Measurements from ENCODE around the gene RNF207. TPM values are rescaled to one million over a fixed set of nuclear protein-coding genes. Genes with fewer than 3 reads are reported as not detected.

RNF207 gene
- polyA plus RNA-seq, 1 of the 3 experiments (the other 2 are of a cell fraction) = 25.4 TPM

- Histone ChIP-seq H3K27me3 (ENCODE audit: insufficient read depth) (no peaks in the 10 kb centered on the region), H3K79me2 (ENCODE audit: insufficient read depth) (no peaks in the 10 kb centered on the region), H3K4me3 (ENCODE audit: low read depth in 2 of 2, low read length in 1 of 2) (no peak overlapping the region), H3K4me2 (no peak overlapping the region), H3K27ac (ENCODE audit: low read depth in 2 of 2, low read length in 1 of 2) (no peak overlapping the region), H3K36me3 (replicated peaks in 1 of 2; ENCODE audit: control insufficient read depth in 1 of 2, insufficient read depth in 2 of 2, low read length in 1 of 2) (no peaks in the 10 kb centered on the region), H3K4me1 (ENCODE audit: control insufficient read depth in 1 of 2, insufficient read depth in 2 of 2, low read depth in 1 of 2, low read length in 1 of 2) (peaks cover 0 to 3% of the 10 kb centered on the region in 2 experiments; a peak in 1 of 4 replicates), H3K9me2 (no peaks in the 10 kb centered on the region), H3K9ac (no peak overlapping the region), H3F3A (replicated peaks; ENCODE audit: insufficient read depth) (no peaks in the 10 kb centered on the region), H2AFZ (ENCODE audit: low read depth) (no peak overlapping the region), H4K20me1 (ENCODE audit: insufficient read depth) (no peaks in the 10 kb centered on the region), H3K9me3 (no peaks in the 10 kb centered on the region)
- CTCF ChIA-PET = interaction anchor here (5.8 kb wide), 1 partner anchor 8 kb away, joined by 68 read pairs; no protein-coding TSS in a partner anchor
- TF ChIP-seq ZBTB33 (IDR thresholded peaks at IDR 0.05; ENCODE audit: borderline replicate concordance, low read depth) (no peak), MAX (IDR thresholded peaks at IDR 0.05; ENCODE audit: low read depth) (no peak), ELF1 (IDR thresholded peaks at IDR 0.05) (no peak), FOXJ3 (CRISPR knock-in tag; IDR thresholded peaks at IDR 0.05) (no peak), SMC3 (IDR thresholded peaks at IDR 0.05; ENCODE audit: low read depth, low read length) (no peak), REST (IDR thresholded peaks at IDR 0.05; ENCODE audit: low read depth, low read length) (no peak), FOXM1 (IDR thresholded peaks at IDR 0.05; ENCODE audit: low read depth) (no peak), TEAD4 (IDR thresholded peaks at IDR 0.05; ENCODE audit: borderline replicate concordance, insufficient read depth) (no peak), CHD2 (IDR thresholded peaks at IDR 0.05; ENCODE audit: low read length, partially characterized antibody) (no peak), NRF1 (IDR thresholded peaks at IDR 0.05; ENCODE audit: low read depth, low read length) (no peak), PBX3 (IDR thresholded peaks at IDR 0.05) (no peak), EZH2phosphoT487 (IDR thresholded peaks at IDR 0.05; ENCODE audit: borderline replicate concordance, low read depth) (no peak), RXRA (IDR thresholded peaks at IDR 0.05; ENCODE audit: borderline replicate concordance, low read depth) (no peak), GABPA (IDR thresholded peaks at IDR 0.05; ENCODE audit: low read depth) (no peak), USF2 (IDR thresholded peaks at IDR 0.05; ENCODE audit: borderline replicate concordance, low read depth, low read length) (no peak), CTCF (IDR thresholded peaks at IDR 0.05) (no peak), IRF3 (IDR thresholded peaks at IDR 0.05; ENCODE audit: low read depth, low read length) (no peak)
- POLR2A ChIA-PET = no interaction called here
- WGBS (ENCODE audit: low lambda C conversion rate) = 89% methylated on average over 5 of the region's 16 CpGs
- DNase-seq = no peak
Observed at GRCh38 chr1:6254691-6255090, 48.8 kb downstream of the RNF207 start.

All from SK-N-SH (cell line).